Measurements from ENCODE around the gene RICTOR.

RICTOR gene

DNA sequence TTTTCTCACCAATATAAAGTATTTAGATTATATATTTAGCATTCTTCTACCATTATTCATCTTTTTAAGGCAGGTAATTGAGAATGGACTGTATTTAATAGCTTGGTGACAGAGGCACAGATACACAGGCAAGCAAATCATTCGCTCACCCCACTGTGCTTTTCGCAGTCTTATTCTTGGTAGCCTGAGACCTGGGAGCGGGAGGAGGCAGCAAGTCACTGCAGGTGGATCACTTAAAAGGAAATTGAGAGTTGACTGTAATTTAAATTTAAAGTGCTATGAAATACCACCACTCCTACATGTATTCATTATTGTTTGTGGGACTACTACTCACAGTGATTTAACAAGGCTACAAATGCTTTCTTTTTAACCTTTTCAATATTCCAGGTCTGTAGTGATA, 9.7 kb downstream of the RICTOR start:
- no peak for DNase-seq (ENCODE audit: extremely low read depth, low read depth)
- TF ChIP-seq, protein P1, sequence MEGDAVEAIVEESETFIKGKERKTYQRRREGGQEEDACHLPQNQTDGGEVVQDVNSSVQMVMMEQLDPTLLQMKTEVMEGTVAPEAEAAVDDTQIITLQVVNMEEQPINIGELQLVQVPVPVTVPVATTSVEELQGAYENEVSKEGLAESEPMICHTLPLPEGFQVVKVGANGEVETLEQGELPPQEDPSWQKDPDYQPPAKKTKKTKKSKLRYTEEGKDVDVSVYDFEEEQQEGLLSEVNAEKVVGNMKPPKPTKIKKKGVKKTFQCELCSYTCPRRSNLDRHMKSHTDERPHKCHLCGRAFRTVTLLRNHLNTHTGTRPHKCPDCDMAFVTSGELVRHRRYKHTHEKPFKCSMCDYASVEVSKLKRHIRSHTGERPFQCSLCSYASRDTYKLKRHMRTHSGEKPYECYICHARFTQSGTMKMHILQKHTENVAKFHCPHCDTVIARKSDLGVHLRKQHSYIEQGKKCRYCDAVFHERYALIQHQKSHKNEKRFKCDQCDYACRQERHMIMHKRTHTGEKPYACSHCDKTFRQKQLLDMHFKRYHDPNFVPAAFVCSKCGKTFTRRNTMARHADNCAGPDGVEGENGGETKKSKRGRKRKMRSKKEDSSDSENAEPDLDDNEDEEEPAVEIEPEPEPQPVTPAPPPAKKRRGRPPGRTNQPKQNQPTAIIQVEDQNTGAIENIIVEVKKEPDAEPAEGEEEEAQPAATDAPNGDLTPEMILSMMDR (IDR thresholded peaks at IDR 0.05; ENCODE audit: low read depth, low read length), result no peak

DNA sequence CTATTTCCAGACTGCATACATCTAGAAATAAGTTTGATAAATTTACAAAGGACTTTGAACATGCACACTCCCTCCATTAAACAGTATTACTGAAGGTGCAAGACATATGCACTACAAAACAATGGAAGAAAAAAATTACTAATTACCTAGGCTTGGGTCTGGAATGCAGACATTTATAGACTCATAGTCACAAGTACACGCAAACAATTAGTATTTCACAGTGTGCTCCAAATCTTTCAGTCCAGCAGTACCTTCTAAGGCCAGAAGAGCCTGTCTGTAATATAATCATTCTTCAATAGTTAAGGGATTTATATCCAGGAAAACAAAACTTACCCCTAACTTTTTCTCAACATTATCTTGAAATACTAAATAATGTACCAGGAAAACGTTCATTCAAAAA, 11.2 kb downstream of the RICTOR start:
- TF ChIP-seq, protein P1 (IDR thresholded peaks at IDR 0.05; ENCODE audit: low read depth, low read length), result no peak
- no peak for DNase-seq (ENCODE audit: extremely low read depth, low read depth)

DNA sequence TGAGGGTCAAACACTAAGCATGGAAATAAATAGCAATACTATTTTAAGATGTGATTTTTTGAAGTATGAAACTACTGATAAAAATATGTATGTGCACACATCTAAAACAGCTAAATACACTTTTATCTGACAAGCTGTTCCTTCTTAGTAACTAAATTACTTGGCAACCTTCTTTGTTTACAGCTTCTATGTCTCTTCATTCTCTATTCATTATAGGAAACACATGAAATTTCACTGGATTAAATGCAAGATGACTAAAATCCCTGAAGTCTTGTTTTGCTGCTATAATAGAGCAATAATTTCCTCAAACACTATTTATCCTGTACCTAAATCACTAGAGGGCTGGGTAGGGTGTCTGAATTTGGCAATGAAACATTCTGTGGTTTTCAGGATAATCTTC, 11.7 kb downstream of the RICTOR start:
- TF ChIP-seq, protein P1 (IDR thresholded peaks at IDR 0.05; ENCODE audit: low read depth, low read length), result no peak
- no peak for DNase-seq (ENCODE audit: extremely low read depth, low read depth)

DNA sequence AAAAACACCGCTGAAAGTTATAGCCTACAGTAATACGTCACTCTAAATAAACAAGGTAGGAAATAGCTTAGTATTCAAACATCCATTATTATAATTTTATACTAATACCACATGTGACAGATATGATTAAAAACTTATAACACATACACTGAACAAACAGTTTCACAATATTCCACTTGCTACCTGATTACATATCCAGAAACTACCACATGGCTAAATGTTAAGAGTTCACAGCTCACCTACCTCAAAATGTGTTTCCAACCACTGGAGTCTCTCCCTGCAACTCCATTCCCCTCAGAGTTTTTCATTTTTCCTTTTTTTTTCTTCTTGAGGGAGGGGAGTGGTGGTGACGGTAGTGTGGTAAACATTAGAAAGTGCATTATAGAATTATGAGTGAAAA, 12.1 kb downstream of the RICTOR start:
- no peak for DNase-seq (ENCODE audit: extremely low read depth, low read depth)
- TF ChIP-seq, protein P1 (IDR thresholded peaks at IDR 0.05; ENCODE audit: low read depth, low read length), result no peak

DNA sequence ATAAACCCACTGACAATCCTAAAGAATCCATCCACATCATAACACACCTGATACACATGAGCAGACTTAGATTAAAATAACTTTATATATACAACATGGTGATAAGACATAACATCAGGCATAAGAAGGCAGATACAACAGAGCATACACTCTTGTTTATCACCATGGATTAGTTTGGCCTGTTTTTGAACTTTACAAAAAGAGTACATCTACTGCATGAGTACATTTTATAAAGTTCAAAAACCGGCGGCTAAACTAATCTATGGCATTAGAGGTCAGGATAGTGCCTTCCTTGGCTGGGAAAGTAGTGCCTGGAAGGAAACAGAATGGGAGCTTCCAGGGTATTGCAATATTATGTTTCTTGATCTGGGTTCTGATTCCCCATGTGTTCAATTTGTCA, 15.1 kb downstream of the RICTOR start:
- TF ChIP-seq, protein P1 (IDR thresholded peaks at IDR 0.05; ENCODE audit: low read depth, low read length), result no peak
- DNase-seq (ENCODE audit: extremely low read depth, low read depth), result no peak

DNA sequence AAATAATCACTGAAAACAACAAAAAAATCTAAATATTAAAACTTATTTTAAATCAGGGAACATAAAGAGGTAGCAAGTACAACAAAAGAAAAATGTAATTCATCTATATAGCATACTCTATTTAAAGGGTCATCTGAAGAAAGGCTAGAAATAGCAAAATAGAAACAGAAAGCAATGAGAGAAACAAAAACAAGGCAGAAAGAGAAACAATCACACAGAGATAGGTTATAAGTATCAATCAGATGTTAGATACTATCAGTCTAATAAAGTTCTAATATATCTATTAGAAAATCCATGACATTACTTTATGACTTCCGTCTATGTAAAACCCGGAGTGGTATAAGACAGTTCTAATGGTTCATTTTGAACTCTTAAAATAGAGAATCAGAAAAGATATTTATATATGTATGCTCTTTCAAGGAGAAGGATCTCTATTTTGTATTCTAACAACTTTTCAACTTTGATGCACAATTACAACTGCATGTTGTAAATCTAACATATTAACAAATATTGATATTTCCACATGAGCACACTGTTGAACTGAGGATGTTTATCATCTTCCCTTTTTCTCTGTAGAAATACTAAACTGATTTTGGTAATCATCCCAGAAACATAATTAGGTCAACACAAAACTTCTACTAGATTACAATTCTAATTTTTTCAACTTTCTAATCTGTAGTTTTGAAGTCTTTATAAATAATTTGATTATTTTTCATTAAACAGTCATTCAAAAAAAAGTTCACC, 15.8 kb downstream of the RICTOR start:
- DNase-seq (ENCODE audit: extremely low read depth, low read depth), result no peak
- TF ChIP-seq, protein P1 (IDR thresholded peaks at IDR 0.05; ENCODE audit: low read depth, low read length), result no peak

DNA sequence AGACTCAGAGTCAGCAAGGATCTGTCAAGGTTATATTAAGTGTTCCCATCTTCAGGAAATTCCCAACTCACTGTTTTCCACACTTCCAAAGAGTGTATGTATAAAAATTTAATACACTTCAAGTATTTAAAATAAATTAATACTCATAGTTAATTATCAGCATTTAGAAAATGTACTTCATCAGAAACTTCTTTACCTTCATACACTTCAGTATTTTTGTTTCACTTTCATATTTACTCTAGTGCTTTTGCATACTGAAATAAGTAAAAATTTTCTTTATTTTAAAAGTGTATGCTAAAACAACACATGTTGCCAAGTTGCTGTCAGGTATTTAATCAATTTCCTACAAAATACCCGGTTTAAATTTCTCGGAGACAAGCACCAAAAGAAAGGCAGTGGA, 16.5 kb downstream of the RICTOR start:
- TF ChIP-seq, protein P1 (IDR thresholded peaks at IDR 0.05; ENCODE audit: low read depth, low read length), result no peak
- DNase-seq (ENCODE audit: extremely low read depth, low read depth), result no peak

All from AG09319 (cell line).